A549 (cell line): ENCODE results near the gene CAV2. TPM values are rescaled to one million over a fixed set of nuclear protein-coding genes. Genes with fewer than 3 reads are reported as not detected.

ENCODE experiments used
- ATAC-seq, 2 experiments: fragments of 200-7000 bp in 1 of 2; fragments of >200 bp in 1 of 2; cut with Nextera tagmentation in 1 of 2; cut with Tn5 transposase in 1 of 2; 3 replicates each; pipeline versions ENCODE4 v1.8.0 to v1.9.1; 2018 to 2020; ENCODE audit warnings: mild to moderate bottlenecking in 1 of 2, moderate library complexity in 1 of 2
- CTCF ChIA-PET: fragments of 300-600 bp; sonication (Branson Sonifier 250); formaldehyde crosslinking; extraction: SDS; loops from one replicate; lab custom pipeline; 2021; ENCODE audit warnings: antibody characterized with exemption, inconsistent platforms; lab: Yijun Ruan, JAX
- POLR2A ChIA-PET: fragments of 350-600 bp; formaldehyde crosslinking; extraction: SDS; loops from one replicate; lab custom pipeline; 2021; ENCODE audit warnings: antibody characterized with exemption, inconsistent platforms; lab: Yijun Ruan, JAX
- DNase-seq, 2 experiments: peaks; one replicate each; pipeline versions ENCODE4 v3.0.0 to v3.0.0-alpha.2; 2011 to 2016; ENCODE audit warnings: low read depth in 1 of 2, low spot score in 1 of 2
- FAIRE-seq: peaks from 2 replicates; lab custom pipeline; 2011; peaks lifted over from hg19 to GRCh38; lab: Jason Lieb, UNC
- H3K27ac ChIP-seq, 2 experiments: fragments of >200 bp; sonication (Bioruptor Twin); formaldehyde crosslinking; 3 replicates each; pipeline ENCODE4 v1.5.1; 2016 to 2017
- H3K4me1 ChIP-seq: fragments of >200 bp; sonication (Bioruptor Twin); formaldehyde crosslinking; 3 replicates; pipeline ENCODE4 v1.6.1; 2016
- H3K4me2 ChIP-seq: fragments of >200 bp; sonication (Bioruptor Twin); formaldehyde crosslinking; 3 replicates; pipeline ENCODE4 v1.6.1; 2016
- H3K4me3 ChIP-seq: fragments of >200 bp; sonication (Bioruptor Twin); formaldehyde crosslinking; 3 replicates; pipeline ENCODE4 v1.5.1; 2016
- H3K9me3 ChIP-seq: fragments of >200 bp; sonication (Bioruptor Twin); formaldehyde crosslinking; 3 replicates; pipeline ENCODE4 v1.6.1; 2016
- BHLHE40 ChIP-seq: IDR thresholded peaks from 2 replicates; pipeline ENCODE4 v1.6.1; 2012; ENCODE audit warnings: low read depth, low read length, inconsistent platforms
- CHD4 ChIP-seq: fragments of 200-600 bp; sonication (generic); IDR thresholded peaks from 2 replicates; pipeline ENCODE4 v1.6.1; 2016; ENCODE audit warnings: antibody characterized with exemption, mild to moderate bottlenecking, borderline replicate concordance
- FOXS1 ChIP-seq: fragments of 250-450 bp; sonication (Bioruptor Pico); IDR thresholded peaks from 2 replicates; pipeline ENCODE4 v1.5.0; 2020; ENCODE audit warnings: mild to moderate bottlenecking, moderate library complexity
- GATA3 ChIP-seq: IDR thresholded peaks from 2 replicates; pipeline ENCODE4 v1.6.1; 2012; ENCODE audit warnings: borderline replicate concordance
- JUN ChIP-seq, 2 experiments: fragments of >200 bp; sonication (Bioruptor Twin); formaldehyde crosslinking; IDR thresholded peaks; 2 replicates in 1 of 2; 3 replicates in 1 of 2; pipeline ENCODE4 v1.6.1; 2016 to 2017
- MYC ChIP-seq: IDR thresholded peaks from 2 replicates; pipeline ENCODE4 v1.6.1; 2012; ENCODE audit warnings: mild to moderate bottlenecking, inconsistent platforms, low read length, improper control_type of control experiment, borderline replicate concordance
- NR3C1 ChIP-seq: fragments of >200 bp; sonication (Bioruptor Twin); formaldehyde crosslinking; IDR thresholded peaks from 3 replicates; pipeline ENCODE4 v1.6.1; 2017
- PHF8 ChIP-seq: fragments of 200-600 bp; sonication (generic); IDR thresholded peaks from 2 replicates; pipeline ENCODE4 v1.6.1; 2016; ENCODE audit warnings: low read depth, mild to moderate bottlenecking, antibody characterized with exemption, moderate library complexity, borderline replicate concordance
- POLR2A ChIP-seq: IDR thresholded peaks from 2 replicates; pipeline ENCODE4 v1.6.1; 2012; ENCODE audit warnings: mild to moderate bottlenecking, low read length
- RCOR1 ChIP-seq: fragments of 150-350 bp; IDR thresholded peaks from 2 replicates; pipeline ENCODE4 v1.6.1; 2014; ENCODE audit warnings: antibody characterized with exemption, low read length, low read depth
- RFX5 ChIP-seq: fragments of 450-650 bp; IDR thresholded peaks from 2 replicates; pipeline ENCODE4 v1.7.1; 2014; ENCODE audit warnings: antibody characterized with exemption, mild to moderate bottlenecking, moderate library complexity
- SMC3 ChIP-seq: fragments of >200 bp; sonication (Bioruptor Twin); formaldehyde crosslinking; IDR thresholded peaks from 3 replicates; pipeline ENCODE4 v1.6.1; 2018; ENCODE audit warnings: inconsistent platforms
- SREBF2 ChIP-seq: fragments of 450-650 bp; IDR thresholded peaks from 2 replicates; pipeline ENCODE4 v1.6.1; 2014; ENCODE audit warnings: mild to moderate bottlenecking, moderate library complexity
- TFCP2L1 ChIP-seq: fragments of 250-450 bp; sonication (Bioruptor Pico); IDR thresholded peaks from 2 replicates; pipeline ENCODE4 v1.5.0; 2021; ENCODE audit warnings: mild to moderate bottlenecking
- TP53 ChIP-seq: fragments of 250-450 bp; sonication (Bioruptor Pico); IDR thresholded peaks from 2 replicates; pipeline ENCODE4 v1.5.0; 2021; ENCODE audit warnings: mild to moderate bottlenecking, moderate library complexity
- ZSCAN20 ChIP-seq: fragments of 250-450 bp; sonication (Bioruptor Pico); IDR thresholded peaks from 2 replicates; pipeline ENCODE4 v1.8.0; 2022; ENCODE audit warnings: mild to moderate bottlenecking, moderate library complexity
- WGBS: methylation state at CpG from one replicate; pipeline ENCODE4 v1.1.6; 2017; ENCODE audit errors: missing lambda C conversion rate; 5-methylcytosine and 5-hydroxymethylcytosine counted together
- polyA plus RNA-seq, 4 experiments: library from polyadenylated mRNA; depleted of rRNA in 3 of 4; stranded (reverse); fragments of >200 nt; fragmentation: RNase III in 1 of 4; extraction: RNeasy Plus Mini Kit Qiagen cat#74134 plus additional on column Dnase treatment in 1 of 4; gene quantifications; 2 replicates in 3 of 4; 3 replicates in 1 of 4; pipeline ENCODE4 v1.2.3, GENCODE V29; 2011 to 2017
- TF ChIP-seq, protein P1 (sequence below): fragments of 150-350 bp; IDR thresholded peaks from 2 replicates; pipeline ENCODE4 v1.6.1; 2014; ENCODE audit warnings: low read depth, mild to moderate bottlenecking, low read length
- TF ChIP-seq, protein P2 (sequence below): IDR thresholded peaks from 2 replicates; pipeline ENCODE4 v1.6.1; 2012; ENCODE audit warnings: low read depth, borderline replicate concordance
- TF ChIP-seq, protein P3 (sequence below): fragments of >200 bp; sonication (Bioruptor Twin); formaldehyde crosslinking; IDR thresholded peaks from 3 replicates; pipeline ENCODE4 v1.6.1; 2016
- TF ChIP-seq, protein P4 (sequence below): fragments of 250-450 bp; sonication (Bioruptor Pico); IDR thresholded peaks from 2 replicates; pipeline ENCODE4 v1.5.0; 2021; ENCODE audit warnings: mild to moderate bottlenecking, moderate library complexity, borderline replicate concordance
- TF ChIP-seq, protein P5 (sequence below): fragments of >200 bp; sonication (Bioruptor Twin); formaldehyde crosslinking; IDR thresholded peaks from 3 replicates; pipeline ENCODE4 v1.5.1; 2016

Gene CAV2
- polyA plus RNA-seq, 2 of the 4 experiments (the other 2 are of a cell fraction), result 156 to 257 TPM

DNA sequence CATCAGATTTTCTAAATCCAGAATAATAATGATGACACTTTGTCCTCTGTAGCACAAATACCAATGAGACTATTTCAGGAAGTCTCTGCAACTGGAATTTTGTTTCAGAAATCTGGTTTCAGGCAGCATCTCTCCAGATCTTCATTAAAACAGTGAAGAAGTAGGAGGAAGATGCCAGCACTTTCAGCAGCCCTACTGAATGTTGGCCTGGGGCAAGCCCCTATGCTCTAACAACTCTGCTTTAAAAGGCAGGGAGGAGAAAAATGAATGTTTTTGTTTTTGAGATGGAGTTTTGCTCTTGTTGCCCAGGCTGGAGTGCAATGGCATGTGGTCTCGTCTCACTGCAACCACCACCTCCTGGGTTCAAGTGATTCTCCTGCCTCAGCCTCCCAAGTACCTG lies 18.1 kb downstream of the CAV2 start:
- FAIRE-seq, result peak; percentile 59
- no peak for TF ChIP-seq GATA3
- no peak for TF ChIP-seq POLR2A
- TF ChIP-seq, protein P1, sequence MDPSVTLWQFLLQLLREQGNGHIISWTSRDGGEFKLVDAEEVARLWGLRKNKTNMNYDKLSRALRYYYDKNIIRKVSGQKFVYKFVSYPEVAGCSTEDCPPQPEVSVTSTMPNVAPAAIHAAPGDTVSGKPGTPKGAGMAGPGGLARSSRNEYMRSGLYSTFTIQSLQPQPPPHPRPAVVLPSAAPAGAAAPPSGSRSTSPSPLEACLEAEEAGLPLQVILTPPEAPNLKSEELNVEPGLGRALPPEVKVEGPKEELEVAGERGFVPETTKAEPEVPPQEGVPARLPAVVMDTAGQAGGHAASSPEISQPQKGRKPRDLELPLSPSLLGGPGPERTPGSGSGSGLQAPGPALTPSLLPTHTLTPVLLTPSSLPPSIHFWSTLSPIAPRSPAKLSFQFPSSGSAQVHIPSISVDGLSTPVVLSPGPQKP, result no peak
- no peak for TF ChIP-seq FOXS1 (CRISPR knock-in tag)
- TF ChIP-seq SMC3, result no peak
- TF ChIP-seq ZSCAN20 (CRISPR knock-in tag), result no peak
- no peak for ATAC-seq
- Histone ChIP-seq H3K4me2 (no peak overlapping the region), H3K9me3 (no peaks in the 10 kb centered on the region), H3K4me3 (no peak overlapping the region), H3K4me1 (peaks cover 38% of the 10 kb centered on the region), H3K27ac (peak overlapping the region in 1 of 2 experiments; percentile 62; a peak in 3 of 6 replicates)
- CTCF ChIA-PET, result no interaction called here
- 93% methylated on average over 1 of the region's 1 CpG for WGBS
- POLR2A ChIA-PET, result no interaction called here
- DNase-seq, result no peak

DNA sequence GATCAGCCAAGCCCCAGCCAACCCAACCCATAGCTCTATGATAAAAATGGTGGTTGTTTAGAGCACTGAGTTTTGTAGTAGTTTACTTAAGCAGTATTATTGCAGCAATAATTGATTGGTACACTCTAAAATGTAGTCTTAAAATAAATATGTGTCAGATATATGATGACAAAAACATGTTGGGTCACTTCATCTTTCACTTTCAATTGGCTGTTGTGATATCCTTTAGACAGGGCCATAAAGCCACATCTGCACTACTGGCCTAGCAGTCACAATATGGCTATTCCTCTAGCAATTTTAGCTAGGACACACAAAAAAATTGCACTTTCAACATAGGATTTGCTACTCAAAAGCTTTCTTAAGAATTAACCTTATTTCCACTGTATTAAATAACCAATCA lies 19.4 kb downstream of the CAV2 start:
- no peak overlapping the region for H3K4me3 ChIP-seq
- H3K9me3 ChIP-seq, result no peaks in the 10 kb centered on the region
- H3K27ac ChIP-seq, result peak overlapping the region in 1 of 2 experiments; percentile 34; a peak in 2 of 6 replicates
- ATAC-seq (no peak), FAIRE-seq (no peak), DNase-seq (no peak)
- ChIA-PET POLR2A (no interaction called here), CTCF (interaction anchor here (1.0 to 1.5 kb wide), 2 partner anchors 17 to 259 kb away, joined by 3 to 4 read pairs; no protein-coding TSS in a partner anchor)
- no peak overlapping the region for H3K4me2 ChIP-seq
- no peak for TF ChIP-seq PHF8
- no peak for TF ChIP-seq SMC3
- no peak for TF ChIP-seq SREBF2
- TF ChIP-seq CHD4, result no peak
- no peak for TF ChIP-seq BHLHE40
- TF ChIP-seq MYC, result no peak
- TF ChIP-seq, protein P2, sequence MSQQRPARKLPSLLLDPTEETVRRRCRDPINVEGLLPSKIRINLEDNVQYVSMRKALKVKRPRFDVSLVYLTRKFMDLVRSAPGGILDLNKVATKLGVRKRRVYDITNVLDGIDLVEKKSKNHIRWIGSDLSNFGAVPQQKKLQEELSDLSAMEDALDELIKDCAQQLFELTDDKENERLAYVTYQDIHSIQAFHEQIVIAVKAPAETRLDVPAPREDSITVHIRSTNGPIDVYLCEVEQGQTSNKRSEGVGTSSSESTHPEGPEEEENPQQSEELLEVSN, result no peak
- no peak for TF ChIP-seq NR3C1
- TF ChIP-seq RFX5, result no peak
- no peak for TF ChIP-seq TFCP2L1 (CRISPR knock-in tag)
- TF ChIP-seq RCOR1, result no peak
- TF ChIP-seq, protein P3, sequence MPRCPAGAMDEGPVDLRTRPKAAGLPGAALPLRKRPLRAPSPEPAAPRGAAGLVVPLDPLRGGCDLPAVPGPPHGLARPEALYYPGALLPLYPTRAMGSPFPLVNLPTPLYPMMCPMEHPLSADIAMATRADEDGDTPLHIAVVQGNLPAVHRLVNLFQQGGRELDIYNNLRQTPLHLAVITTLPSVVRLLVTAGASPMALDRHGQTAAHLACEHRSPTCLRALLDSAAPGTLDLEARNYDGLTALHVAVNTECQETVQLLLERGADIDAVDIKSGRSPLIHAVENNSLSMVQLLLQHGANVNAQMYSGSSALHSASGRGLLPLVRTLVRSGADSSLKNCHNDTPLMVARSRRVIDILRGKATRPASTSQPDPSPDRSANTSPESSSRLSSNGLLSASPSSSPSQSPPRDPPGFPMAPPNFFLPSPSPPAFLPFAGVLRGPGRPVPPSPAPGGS, result no peak
- TF ChIP-seq TP53, result no peak
- TF ChIP-seq, protein P4, sequence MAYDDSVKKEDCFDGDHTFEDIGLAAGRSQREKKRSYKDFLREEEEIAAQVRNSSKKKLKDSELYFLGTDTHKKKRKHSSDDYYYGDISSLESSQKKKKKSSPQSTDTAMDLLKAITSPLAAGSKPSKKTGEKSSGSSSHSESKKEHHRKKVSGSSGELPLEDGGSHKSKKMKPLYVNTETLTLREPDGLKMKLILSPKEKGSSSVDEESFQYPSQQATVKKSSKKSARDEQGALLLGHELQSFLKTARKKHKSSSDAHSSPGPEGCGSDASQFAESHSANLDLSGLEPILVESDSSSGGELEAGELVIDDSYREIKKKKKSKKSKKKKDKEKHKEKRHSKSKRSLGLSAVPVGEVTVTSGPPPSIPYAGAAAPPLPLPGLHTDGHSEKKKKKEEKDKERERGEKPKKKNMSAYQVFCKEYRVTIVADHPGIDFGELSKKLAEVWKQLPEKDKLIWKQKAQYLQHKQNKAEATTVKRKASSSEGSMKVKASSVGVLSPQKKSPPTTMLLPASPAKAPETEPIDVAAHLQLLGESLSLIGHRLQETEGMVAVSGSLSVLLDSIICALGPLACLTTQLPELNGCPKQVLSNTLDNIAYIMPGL (CRISPR knock-in tag), result no peak
- no peak for TF ChIP-seq JUN (IDR thresholded peaks at IDR 0.05)
- TF ChIP-seq, protein P5, sequence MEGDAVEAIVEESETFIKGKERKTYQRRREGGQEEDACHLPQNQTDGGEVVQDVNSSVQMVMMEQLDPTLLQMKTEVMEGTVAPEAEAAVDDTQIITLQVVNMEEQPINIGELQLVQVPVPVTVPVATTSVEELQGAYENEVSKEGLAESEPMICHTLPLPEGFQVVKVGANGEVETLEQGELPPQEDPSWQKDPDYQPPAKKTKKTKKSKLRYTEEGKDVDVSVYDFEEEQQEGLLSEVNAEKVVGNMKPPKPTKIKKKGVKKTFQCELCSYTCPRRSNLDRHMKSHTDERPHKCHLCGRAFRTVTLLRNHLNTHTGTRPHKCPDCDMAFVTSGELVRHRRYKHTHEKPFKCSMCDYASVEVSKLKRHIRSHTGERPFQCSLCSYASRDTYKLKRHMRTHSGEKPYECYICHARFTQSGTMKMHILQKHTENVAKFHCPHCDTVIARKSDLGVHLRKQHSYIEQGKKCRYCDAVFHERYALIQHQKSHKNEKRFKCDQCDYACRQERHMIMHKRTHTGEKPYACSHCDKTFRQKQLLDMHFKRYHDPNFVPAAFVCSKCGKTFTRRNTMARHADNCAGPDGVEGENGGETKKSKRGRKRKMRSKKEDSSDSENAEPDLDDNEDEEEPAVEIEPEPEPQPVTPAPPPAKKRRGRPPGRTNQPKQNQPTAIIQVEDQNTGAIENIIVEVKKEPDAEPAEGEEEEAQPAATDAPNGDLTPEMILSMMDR, result no peak
- peaks cover 41% of the 10 kb centered on the region for H3K4me1 ChIP-seq
